ENCODE data around the gene GRIP2.

DNA sequence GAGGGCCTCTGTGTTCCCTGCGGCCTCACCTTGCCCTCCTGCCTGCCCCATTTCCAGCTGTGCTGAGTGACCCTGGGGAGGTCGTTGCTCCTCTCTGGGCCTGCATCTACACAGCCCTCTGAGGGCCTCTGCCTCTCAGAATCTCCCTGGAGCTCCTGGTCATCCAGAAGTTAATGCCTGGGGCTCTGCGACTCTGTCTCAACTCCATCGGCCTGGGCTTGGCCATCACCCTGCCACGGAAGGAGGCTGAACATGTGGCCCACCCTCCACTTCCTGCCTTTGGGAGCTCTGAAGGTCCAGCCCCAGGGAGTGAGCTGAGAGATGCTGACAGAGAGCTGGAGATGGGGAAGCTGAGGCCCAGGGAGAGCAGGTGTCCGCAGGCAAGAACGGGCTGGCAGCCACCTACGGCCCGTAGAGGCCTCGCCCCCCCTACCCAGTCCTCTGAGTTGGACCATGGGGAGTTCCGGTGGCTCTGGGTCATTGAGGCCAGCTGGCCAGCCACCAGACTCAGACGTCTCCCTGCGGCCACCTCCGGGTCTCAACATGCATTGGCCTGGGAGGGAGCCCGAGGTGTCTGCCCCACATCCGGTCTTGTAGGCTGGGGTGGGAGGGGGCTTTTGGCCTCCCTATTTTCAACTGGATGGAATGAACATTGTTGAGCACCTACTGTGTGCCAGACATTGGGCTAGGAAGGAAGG is 34.2 kb downstream of the GRIP2 start:
- no peak for TF ChIP-seq EZH2 (IDR thresholded peaks at IDR 0.05; ENCODE audit: borderline replicate concordance, low read depth, low read length, poor library complexity, severe bottlenecking)
- no peak for TF ChIP-seq CTCF (conservative IDR thresholded peaks at IDR 0.05; ENCODE audit: low read depth, low read length)
